Measurements from ENCODE around the gene FIBCD1. TPM values are rescaled to one million over a fixed set of nuclear protein-coding genes. Genes with fewer than 3 reads are reported as not detected.
A peak's percentile ranks its signal among the peaks of the same experiment; 100 is the strongest.

The FIBCD1 gene
- total and polyA plus RNA-seq, 8 donors = 0.64 to 11.4 (median 1.6) TPM

- Histone ChIP-seq H3K9me3 (no peaks in the 10 kb centered on the region), H3K4me3 (no peak overlapping the region), H3K27ac (no peak overlapping the region), H3K4me1 (no peaks in the 10 kb centered on the region), H3K36me3 (peaks cover 0 to 100% of the 10 kb centered on the region in 2 donors), H3K27me3 (no peaks in the 10 kb centered on the region)
- intact Hi-C loops (cut with DNase I) = no loop called here
- ATAC-seq = no peak
- DNase-seq = peak in 1 of 4 donors; percentile 70
- no peak for TF ChIP-seq CTCF (IDR thresholded peaks at IDR 0.05)
Measured at GRCh38 chr9:130885484-130886375, 53.3 kb downstream of the FIBCD1 start.

DNA sequence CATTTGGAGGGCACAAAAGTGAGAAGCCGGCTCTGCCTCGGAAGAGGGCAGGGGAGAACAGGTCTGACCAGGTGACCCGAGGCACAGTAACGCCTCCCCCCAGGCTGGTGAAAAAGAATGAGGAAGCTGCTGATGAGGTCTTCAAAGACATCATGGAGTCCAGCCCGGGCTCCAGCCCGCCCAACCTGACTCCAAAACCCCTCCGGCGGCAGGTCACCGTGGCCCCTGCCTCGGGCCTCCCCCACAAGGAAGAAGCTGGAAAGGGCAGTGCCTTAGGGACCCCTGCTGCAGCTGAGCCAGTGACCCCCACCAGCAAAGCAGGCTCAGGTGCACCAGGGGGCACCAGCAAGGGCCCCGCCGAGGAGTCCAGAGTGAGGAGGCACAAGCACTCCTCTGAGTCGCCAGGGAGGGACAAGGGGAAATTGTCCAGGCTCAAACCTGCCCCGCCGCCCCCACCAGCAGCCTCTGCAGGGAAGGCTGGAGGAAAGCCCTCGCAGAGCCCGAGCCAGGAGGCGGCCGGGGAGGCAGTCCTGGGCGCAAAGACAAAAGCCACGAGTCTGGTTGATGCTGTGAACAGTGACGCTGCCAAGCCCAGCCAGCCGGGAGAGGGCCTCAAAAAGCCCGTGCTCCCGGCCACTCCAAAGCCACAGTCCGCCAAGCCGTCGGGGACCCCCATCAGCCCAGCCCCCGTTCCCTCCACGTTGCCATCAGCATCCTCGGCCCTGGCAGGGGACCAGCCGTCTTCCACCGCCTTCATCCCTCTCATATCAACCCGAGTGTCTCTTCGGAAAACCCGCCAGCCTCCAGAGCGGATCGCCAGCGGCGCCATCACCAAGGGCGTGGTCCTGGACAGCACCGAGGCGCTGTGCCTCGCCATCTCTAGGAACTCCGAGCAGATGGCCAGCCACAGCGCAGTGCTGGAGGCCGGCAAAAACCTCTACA is 54.2 kb downstream of the FIBCD1 start:
- H3K36me3 ChIP-seq = peaks cover 0 to 100% of the 10 kb centered on the region in 2 donors
- no peaks in the 10 kb centered on the region for H3K4me1 ChIP-seq
- no peak overlapping the region for H3K27ac ChIP-seq
- no peak overlapping the region for H3K4me3 ChIP-seq
- ATAC-seq (peak; percentile 5), DNase-seq (peak in 1 of 4 donors; percentile 77)
- no peaks in the 10 kb centered on the region for H3K27me3 ChIP-seq
- no peak for TF ChIP-seq CTCF (IDR thresholded peaks at IDR 0.05)
- H3K9me3 ChIP-seq = no peaks in the 10 kb centered on the region
- intact Hi-C loops (cut with DNase I) = no loop called here

- ATAC-seq = no peak
- intact Hi-C loops (cut with DNase I) = no loop called here
Measured at GRCh38 chr9:130884111-130884531, 54.9 kb downstream of the FIBCD1 start.

GRCh38 chr9:130883479-130883878 is 55.6 kb downstream of the FIBCD1 start:
- H3K36me3 ChIP-seq = peaks cover 0 to 100% of the 10 kb centered on the region in 2 donors
- no peaks in the 10 kb centered on the region for H3K27me3 ChIP-seq
- DNase-seq (peak in 1 of 4 donors; percentile 26), ATAC-seq (no peak)
- no peak for TF ChIP-seq CTCF (IDR thresholded peaks at IDR 0.05)
- no peak overlapping the region for H3K27ac ChIP-seq
- intact Hi-C loops (cut with DNase I) = no loop called here
- no peak overlapping the region for H3K4me3 ChIP-seq
- H3K9me3 ChIP-seq = no peaks in the 10 kb centered on the region
- no peaks in the 10 kb centered on the region for H3K4me1 ChIP-seq

More at GRCh38 chr9:130884111-130884531, 54.9 kb downstream of the FIBCD1 start:
- Histone ChIP-seq H3K9me3 (no peaks in the 10 kb centered on the region), H3K4me1 (no peaks in the 10 kb centered on the region), H3K27me3 (no peaks in the 10 kb centered on the region), H3K36me3 (peaks cover 0 to 100% of the 10 kb centered on the region in 2 donors), H3K27ac (no peak overlapping the region), H3K4me3 (no peak overlapping the region)
- peak in 1 of 4 donors; percentile 73 for DNase-seq
- TF ChIP-seq CTCF (IDR thresholded peaks at IDR 0.05) = no peak
